Trophoblast cell (in vitro differentiated cells and primary cell): Measurements from ENCODE around the gene GAK.

Experiments used
- DNase-seq, 2 donors: peaks; one replicate each; pipeline ENCODE4 v3.0.0-alpha.2; 2016
- H2AFZ ChIP-seq: 2 replicates; pipeline ENCODE4 v1.6.1; 2013; ENCODE audit warnings: low read length, moderate library complexity, mild to moderate bottlenecking; ENCODE audit not compliant: insufficient read depth, poor library complexity
- H2AK5ac ChIP-seq: 2 replicates; pipeline ENCODE4 v1.6.1; 2013; ENCODE audit warnings: mild to moderate bottlenecking, low read length
- H2BK120ac ChIP-seq: 2 replicates; pipeline ENCODE4 v1.6.1; 2013; ENCODE audit warnings: low read length, mild to moderate bottlenecking, moderate library complexity; ENCODE audit not compliant: insufficient read depth, poor library complexity
- H2BK12ac ChIP-seq: 2 replicates; pipeline ENCODE4 v1.6.1; 2013; ENCODE audit warnings: mild to moderate bottlenecking, low read length, moderate library complexity
- H2BK5ac ChIP-seq: 2 replicates; pipeline ENCODE4 v1.6.1; 2013; ENCODE audit warnings: low read length, low read depth, moderate library complexity, mild to moderate bottlenecking; ENCODE audit not compliant: poor library complexity
- H3K14ac ChIP-seq: 2 replicates; pipeline ENCODE4 v1.6.1; 2013; ENCODE audit warnings: mild to moderate bottlenecking, low read length
- H3K18ac ChIP-seq: 2 replicates; pipeline ENCODE4 v1.6.1; 2013; ENCODE audit warnings: mild to moderate bottlenecking, low read length
- H3K23ac ChIP-seq: 2 replicates; pipeline ENCODE4 v1.6.1; 2013; ENCODE audit warnings: low read length
- H3K27ac ChIP-seq: 2 replicates; pipeline ENCODE4 v1.5.1; 2013; ENCODE audit warnings: low read depth, mild to moderate bottlenecking, inconsistent platforms, low read length, moderate library complexity
- H3K27me3 ChIP-seq: 2 replicates; pipeline ENCODE4 v1.6.1; 2013; ENCODE audit warnings: inconsistent platforms, mild to moderate bottlenecking, low read length, moderate library complexity; ENCODE audit not compliant: insufficient read depth
- H3K36me3 ChIP-seq, 2 experiments: 1 replicate in 1 of 2; 2 replicates in 1 of 2; pipeline ENCODE4 v1.6.1; 2013; ENCODE audit warnings: low read length in 2 of 2, mild to moderate bottlenecking in 2 of 2, moderate library complexity in 1 of 2; ENCODE audit not compliant: insufficient read depth in 2 of 2, control insufficient read depth in 1 of 2
- H3K4ac ChIP-seq: 2 replicates; pipeline ENCODE4 v1.6.1; 2013; ENCODE audit warnings: low read depth, mild to moderate bottlenecking, low read length, moderate library complexity
- H3K4me1 ChIP-seq, 2 experiments: 1 replicate in 1 of 2; 2 replicates in 1 of 2; pipeline ENCODE4 v1.6.1; 2013; ENCODE audit warnings: low read length in 2 of 2, mild to moderate bottlenecking in 2 of 2, moderate library complexity in 1 of 2; ENCODE audit not compliant: insufficient read depth in 2 of 2, control insufficient read depth in 1 of 2
- H3K4me2 ChIP-seq: 2 replicates; pipeline ENCODE4 v1.6.1; 2013; ENCODE audit warnings: inconsistent platforms, mild to moderate bottlenecking, low read length, moderate library complexity
- H3K4me3 ChIP-seq: 2 replicates; pipeline ENCODE4 v1.5.1; 2013; ENCODE audit warnings: mild to moderate bottlenecking, low read depth, low read length, inconsistent platforms
- H3K79me1 ChIP-seq: one replicate; pipeline ENCODE4 v1.6.1; 2013; ENCODE audit warnings: low read length
- H3K79me2 ChIP-seq: 2 replicates; pipeline ENCODE4 v1.6.1; 2013; ENCODE audit warnings: low read length, mild to moderate bottlenecking; ENCODE audit not compliant: control insufficient read depth, insufficient read depth, poor library complexity
- H3K9ac ChIP-seq: 2 replicates; pipeline ENCODE4 v1.6.1; 2013; ENCODE audit warnings: mild to moderate bottlenecking, low read length
- H3K9me3 ChIP-seq: 2 replicates; pipeline ENCODE4 v1.6.1; 2013; ENCODE audit warnings: low read depth, mild to moderate bottlenecking, control low read depth, inconsistent platforms, low read length; ENCODE audit not compliant: insufficient read depth
- H4K12ac ChIP-seq: 2 replicates; pipeline ENCODE4 v1.6.1; 2013; ENCODE audit warnings: low read depth, mild to moderate bottlenecking, low read length, moderate library complexity
- H4K8ac ChIP-seq: 2 replicates; pipeline ENCODE4 v1.6.1; 2013; ENCODE audit warnings: low read depth, mild to moderate bottlenecking, low read length, moderate library complexity
- H4K91ac ChIP-seq: one replicate; pipeline ENCODE4 v1.6.1; 2013; ENCODE audit warnings: low read depth, mild to moderate bottlenecking, low read length, moderate library complexity
- WGBS: extraction: QIAGEN DNeasy Blood & Tissue Kit; methylation state at CpG from one replicate; pipeline ENCODE4 v1.1.7; 2013; ENCODE audit warnings: missing lambda C conversion rate; ENCODE audit not compliant: insufficient read length, insufficient coverage; ENCODE audit errors: extremely low coverage; 5-methylcytosine and 5-hydroxymethylcytosine counted together

Gene GAK

GRCh38 chr4:964346-965025 is 32.4 kb upstream of the GAK start:
- peaks cover 15 to 26% of the 10 kb centered on the region in 2 experiments for H3K36me3 ChIP-seq
- H3K79me1 ChIP-seq, result no peaks in the 10 kb centered on the region
- H3K4me2 ChIP-seq, result no peak overlapping the region
- no peak overlapping the region for H4K8ac ChIP-seq
- H3K9ac ChIP-seq, result no peak overlapping the region
- H3K79me2 ChIP-seq, result no peaks in the 10 kb centered on the region
- DNase-seq, result no peak
- H2BK120ac ChIP-seq, result no peak overlapping the region
- no peak overlapping the region for H4K91ac ChIP-seq
- H3K4me1 ChIP-seq, result peaks cover 0 to 3% of the 10 kb centered on the region in 2 experiments
- H3K27me3 ChIP-seq, result peaks cover 18% of the 10 kb centered on the region
- H3K18ac ChIP-seq, result no peak overlapping the region
- H2BK5ac ChIP-seq, result no peak overlapping the region
- no peak overlapping the region for H3K23ac ChIP-seq
- H3K9me3 ChIP-seq, result peaks cover 6% of the 10 kb centered on the region
- no peak overlapping the region for H3K4ac ChIP-seq
- no peak overlapping the region for H2AFZ ChIP-seq
- WGBS, result no CpG with 5 or more reads among the region's 23 CpGs
- H3K27ac ChIP-seq, result no peak overlapping the region
- H3K14ac ChIP-seq, result no peak overlapping the region
- no peak overlapping the region for H4K12ac ChIP-seq
- H3K4me3 ChIP-seq, result no peak overlapping the region
- no peak overlapping the region for H2AK5ac ChIP-seq
- H2BK12ac ChIP-seq, result no peak overlapping the region

- no CpG with 5 or more reads among the region's 39 CpGs for WGBS
- Histone ChIP-seq H4K91ac (no peak overlapping the region), H3K79me1 (no peaks in the 10 kb centered on the region), H3K23ac (no peak overlapping the region), H3K4me3 (no peak overlapping the region), H2BK5ac (no peak overlapping the region), H3K4ac (no peak overlapping the region), H4K8ac (no peak overlapping the region), H3K4me2 (no peak overlapping the region), H3K9ac (no peak overlapping the region), H3K79me2 (no peaks in the 10 kb centered on the region), H3K27ac (no peak overlapping the region), H3K36me3 (peaks cover 15 to 26% of the 10 kb centered on the region in 2 experiments), H3K4me1 (peaks cover 0 to 3% of the 10 kb centered on the region in 2 experiments), H2AFZ (no peak overlapping the region), H3K18ac (no peak overlapping the region), H3K9me3 (peaks cover 5% of the 10 kb centered on the region), H2BK120ac (no peak overlapping the region), H3K14ac (no peak overlapping the region), H4K12ac (no peak overlapping the region), H3K27me3 (peaks cover 11% of the 10 kb centered on the region), H2BK12ac (no peak overlapping the region), H2AK5ac (no peak overlapping the region)
- no peak for DNase-seq
These were observed 31.4 kb upstream of the GAK start for GRCh38 chr4:963276-964225.

GRCh38 chr4:962231-963208 is 30.4 kb upstream of the GAK start:
- Histone ChIP-seq H3K4ac (no peak overlapping the region), H3K14ac (no peak overlapping the region), H3K9me3 (peaks cover 2% of the 10 kb centered on the region), H4K91ac (no peak overlapping the region), H3K9ac (no peak overlapping the region), H3K79me2 (no peaks in the 10 kb centered on the region), H3K4me1 (no peaks in the 10 kb centered on the region), H3K79me1 (no peaks in the 10 kb centered on the region), H3K27ac (no peak overlapping the region), H3K4me2 (no peak overlapping the region), H3K27me3 (peaks cover 2% of the 10 kb centered on the region), H2AK5ac (no peak overlapping the region), H3K18ac (no peak overlapping the region), H2BK120ac (no peak overlapping the region), H4K8ac (no peak overlapping the region), H4K12ac (no peak overlapping the region), H2BK12ac (no peak overlapping the region), H2AFZ (no peak overlapping the region), H3K23ac (no peak overlapping the region), H3K4me3 (no peak overlapping the region), H2BK5ac (no peak overlapping the region), H3K36me3 (peaks cover 15 to 32% of the 10 kb centered on the region in 2 experiments)
- no CpG with 5 or more reads among the region's 54 CpGs for WGBS
- DNase-seq, result peak in 1 of 2 donors; percentile 12
